Lower lobe of right lung (tissue), 2 donors: ENCODE data around the gene DUOX2. TPM values are rescaled to one million over a fixed set of nuclear protein-coding genes. Genes with fewer than 3 reads are reported as not detected.
A peak's percentile ranks its signal among the peaks of the same experiment; 100 is the strongest.

Source experiments
- ATAC-seq, 2 donors: fragments of 200-7000 bp; cut with Tn5 transposase; one replicate each; pipeline ENCODE4 v1.9.1; 2020 to 2022; ENCODE audit warnings: mild to moderate bottlenecking in 2 of 2, moderate library complexity in 2 of 2
- DNase-seq: peaks from one replicate; pipeline ENCODE4 v3.0.0-alpha.2; 2020
- H3K27ac ChIP-seq: fragments of 200-600 bp; one replicate; pipeline ENCODE4 v1.8.0; 2022
- H3K27me3 ChIP-seq: fragments of 200-600 bp; one replicate; pipeline ENCODE4 v1.8.0; 2022; ENCODE audit warnings: low read depth
- H3K36me3 ChIP-seq: fragments of 200-600 bp; one replicate; pipeline ENCODE4 v1.8.0; 2022; ENCODE audit warnings: mild to moderate bottlenecking
- H3K4me1 ChIP-seq: fragments of 200-600 bp; one replicate; pipeline ENCODE4 v1.8.0; 2022
- H3K4me3 ChIP-seq: fragments of 200-600 bp; one replicate; pipeline ENCODE4 v1.8.0; 2022; ENCODE audit warnings: mild to moderate bottlenecking
- H3K9me3 ChIP-seq: fragments of 200-600 bp; one replicate; pipeline ENCODE4 v1.8.0; 2022
- intact Hi-C: fragments of 100-400 bp; cut with DNase I; formaldehyde crosslinking; loops from one replicate; pipeline ENCODE4 v1.11.0; 2022
- total RNA-seq: library from RNA; stranded (reverse); fragmentation: NEBNext Ultra II Directional; extraction: Animal tissue kit (Norgen Biotek cat#: 25700); gene quantifications from one replicate; pipeline ENCODE4 v1.2.1, GENCODE V29; 2021
- TF ChIP-seq, protein P1 (sequence below): fragments of 200-600 bp; IDR thresholded peaks from one replicate; pipeline ENCODE4 v1.8.0; 2022; ENCODE audit warnings: antibody characterized with exemption, mild to moderate bottlenecking
- donor health status: DM: no; HTN: yes; CAD: no; lungs with severe emphysema.

DUOX2 gene
- total RNA-seq, 1 donor from 2014 or later = 4.0 TPM

DNA sequence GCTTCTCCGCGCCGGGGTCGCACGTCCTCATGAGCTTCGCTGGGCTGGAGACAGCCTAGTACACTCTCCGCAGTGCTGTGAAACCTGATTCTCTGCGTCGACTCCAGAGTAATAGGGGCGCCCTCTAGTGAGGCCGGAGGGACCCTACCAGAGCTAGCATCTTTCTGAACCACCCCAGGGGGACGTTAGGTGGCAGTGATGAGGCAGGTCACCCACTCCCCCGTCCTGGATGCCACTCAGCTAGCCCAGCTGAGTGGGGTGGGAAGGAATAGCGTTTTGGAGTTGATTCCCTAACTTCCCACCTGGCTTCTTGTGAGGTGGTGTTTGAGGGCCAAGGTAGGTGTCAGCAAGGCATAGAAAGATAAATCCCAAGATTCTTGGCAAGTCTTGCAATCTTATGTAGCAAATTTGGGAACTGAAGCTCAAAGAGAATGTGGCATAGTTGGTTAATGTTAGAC lies 4.2 kb upstream of the DUOX2 start:
- TF ChIP-seq, protein P1, sequence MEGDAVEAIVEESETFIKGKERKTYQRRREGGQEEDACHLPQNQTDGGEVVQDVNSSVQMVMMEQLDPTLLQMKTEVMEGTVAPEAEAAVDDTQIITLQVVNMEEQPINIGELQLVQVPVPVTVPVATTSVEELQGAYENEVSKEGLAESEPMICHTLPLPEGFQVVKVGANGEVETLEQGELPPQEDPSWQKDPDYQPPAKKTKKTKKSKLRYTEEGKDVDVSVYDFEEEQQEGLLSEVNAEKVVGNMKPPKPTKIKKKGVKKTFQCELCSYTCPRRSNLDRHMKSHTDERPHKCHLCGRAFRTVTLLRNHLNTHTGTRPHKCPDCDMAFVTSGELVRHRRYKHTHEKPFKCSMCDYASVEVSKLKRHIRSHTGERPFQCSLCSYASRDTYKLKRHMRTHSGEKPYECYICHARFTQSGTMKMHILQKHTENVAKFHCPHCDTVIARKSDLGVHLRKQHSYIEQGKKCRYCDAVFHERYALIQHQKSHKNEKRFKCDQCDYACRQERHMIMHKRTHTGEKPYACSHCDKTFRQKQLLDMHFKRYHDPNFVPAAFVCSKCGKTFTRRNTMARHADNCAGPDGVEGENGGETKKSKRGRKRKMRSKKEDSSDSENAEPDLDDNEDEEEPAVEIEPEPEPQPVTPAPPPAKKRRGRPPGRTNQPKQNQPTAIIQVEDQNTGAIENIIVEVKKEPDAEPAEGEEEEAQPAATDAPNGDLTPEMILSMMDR = peak; percentile 96
- Histone ChIP-seq H3K27ac (no peak overlapping the region), H3K9me3 (no peaks in the 10 kb centered on the region), H3K36me3 (peaks cover 8% of the 10 kb centered on the region), H3K4me1 (peaks cover 31% of the 10 kb centered on the region), H3K27me3 (peaks cover 64% of the 10 kb centered on the region), H3K4me3 (peak overlapping the region; percentile 26)
- peak; percentile 88 to 94 for ATAC-seq
- intact Hi-C loops = no loop called here
- DNase-seq = peak; percentile 86

DNA sequence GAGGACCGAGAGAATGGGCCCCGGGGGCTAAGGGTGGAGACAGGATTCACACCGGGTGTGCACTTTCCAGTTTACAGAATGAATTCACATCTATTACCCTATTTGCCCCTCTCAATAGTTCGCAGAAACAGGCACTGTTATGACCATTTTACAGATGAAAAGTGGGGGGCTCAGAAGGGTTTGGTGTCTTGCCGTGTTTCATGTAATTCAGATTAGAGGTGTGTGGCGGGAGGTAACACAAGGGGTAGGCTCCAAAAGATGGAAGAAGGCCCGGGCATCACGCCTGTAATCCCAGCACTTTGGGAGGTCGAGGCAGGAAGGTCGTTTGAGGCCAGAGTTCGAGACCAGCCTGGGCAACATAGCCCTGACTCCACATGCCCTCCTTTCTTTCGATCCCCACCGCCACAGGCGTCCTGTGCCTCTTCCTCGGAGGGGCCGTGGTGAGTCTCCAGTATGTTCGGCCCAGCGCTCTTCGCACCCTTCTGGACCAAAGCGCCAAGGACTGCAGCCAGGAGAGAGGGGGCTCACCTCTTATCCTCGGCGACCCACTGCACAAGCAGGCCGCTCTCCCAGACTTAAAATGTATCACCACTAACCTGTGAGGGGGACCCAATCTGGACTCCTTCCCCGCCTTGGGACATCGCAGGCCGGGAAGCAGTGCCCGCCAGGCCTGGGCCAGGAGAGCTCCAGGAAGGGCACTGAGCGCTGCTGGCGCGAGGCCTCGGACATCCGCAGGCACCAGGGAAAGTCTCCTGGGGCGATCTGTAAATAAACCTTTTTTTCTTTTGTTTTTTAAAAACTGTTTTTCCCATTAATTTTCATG lies 3.5 kb upstream of the DUOX2 start:
- peaks cover 70% of the 10 kb centered on the region for H3K27me3 ChIP-seq

DNA sequence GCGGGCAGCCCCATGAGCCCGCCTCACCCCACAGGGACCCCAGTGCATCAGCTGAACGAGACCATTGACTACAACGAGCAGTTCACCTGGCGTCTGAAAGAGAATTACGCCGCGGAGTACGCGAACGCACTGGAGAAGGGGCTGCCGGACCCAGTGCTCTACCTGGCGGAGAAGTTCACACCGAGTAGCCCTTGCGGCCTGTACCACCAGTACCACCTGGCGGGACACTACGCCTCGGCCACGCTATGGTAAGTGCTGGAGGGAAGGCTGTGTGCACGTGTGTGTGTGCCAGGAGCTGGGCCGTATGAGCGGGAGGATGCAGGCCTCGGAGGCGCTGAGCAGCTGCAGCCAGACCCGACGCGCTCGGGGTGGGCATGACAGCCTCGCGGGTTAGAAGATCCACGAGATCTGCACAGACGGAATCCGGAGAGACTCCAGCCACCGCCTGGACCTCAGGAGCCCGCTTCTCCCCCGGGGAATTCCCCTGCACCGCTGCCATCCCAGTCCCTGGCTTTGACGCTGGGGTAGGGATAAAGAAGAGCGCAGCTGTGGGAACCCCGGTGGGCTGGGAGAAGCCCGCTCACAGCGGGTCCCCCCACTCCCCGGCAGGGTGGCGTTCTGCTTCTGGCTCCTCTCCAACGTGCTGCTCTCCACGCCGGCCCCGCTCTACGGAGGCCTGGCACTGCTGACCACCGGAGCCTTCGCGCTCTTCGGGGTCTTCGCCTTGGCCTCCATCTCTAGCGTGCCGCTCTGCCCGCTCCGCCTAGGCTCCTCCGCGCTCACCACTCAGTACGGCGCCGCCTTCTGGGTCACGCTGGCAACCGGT lies 2.7 kb upstream of the DUOX2 start:
- Histone ChIP-seq H3K4me3 (peak overlapping the region; percentile 9), H3K27ac (no peak overlapping the region), H3K4me1 (peaks cover 42% of the 10 kb centered on the region), H3K9me3 (no peaks in the 10 kb centered on the region), H3K36me3 (peaks cover 8% of the 10 kb centered on the region), H3K27me3 (peaks cover 78% of the 10 kb centered on the region)
- intact Hi-C loops = no loop called here
- peak in 1 of 2 donors; percentile 3 for ATAC-seq
- TF ChIP-seq, protein P1 = no peak
- peak; percentile 44 for DNase-seq

More for the DNA sequence above, 3.5 kb upstream of the DUOX2 start:
- H3K9me3 ChIP-seq = no peaks in the 10 kb centered on the region
- peak; percentile 11 to 16 for ATAC-seq
- TF ChIP-seq, protein P1 = no peak
- intact Hi-C loops = no loop called here
- no peak for DNase-seq
- peaks cover 37% of the 10 kb centered on the region for H3K4me1 ChIP-seq
- H3K4me3 ChIP-seq = peak overlapping the region; percentile 26
- no peak overlapping the region for H3K27ac ChIP-seq
- peaks cover 8% of the 10 kb centered on the region for H3K36me3 ChIP-seq

DNA sequence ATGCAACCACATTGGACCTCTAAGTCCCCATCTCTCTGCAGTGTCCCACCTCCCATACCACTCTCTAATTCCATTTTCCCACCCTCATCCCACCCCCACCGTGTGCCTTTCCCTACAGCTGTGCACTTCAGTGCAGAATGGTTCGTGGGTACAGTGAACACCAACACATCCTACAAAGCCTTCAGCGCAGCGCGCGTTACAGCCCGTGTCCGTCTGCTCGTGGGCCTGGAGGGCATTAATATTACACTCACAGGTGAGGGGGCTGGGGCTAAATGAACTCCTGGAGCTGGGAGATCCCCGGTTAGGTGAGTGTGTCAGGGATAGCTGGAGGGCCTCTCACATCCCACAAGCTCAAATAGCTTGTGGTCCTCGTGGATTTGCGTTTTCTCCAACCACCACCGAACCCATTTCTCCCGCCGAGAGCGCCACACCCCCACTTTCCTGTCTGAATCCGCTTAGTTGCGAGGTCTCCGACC lies 2.1 kb upstream of the DUOX2 start:
- Histone ChIP-seq H3K4me1 (peaks cover 42% of the 10 kb centered on the region), H3K4me3 (no peak overlapping the region), H3K27me3 (peaks cover 82% of the 10 kb centered on the region), H3K36me3 (peaks cover 8% of the 10 kb centered on the region), H3K9me3 (no peaks in the 10 kb centered on the region), H3K27ac (no peak overlapping the region)
- TF ChIP-seq, protein P1 = no peak
- intact Hi-C loops = no loop called here
- ATAC-seq (no peak), DNase-seq (no peak)

DNA sequence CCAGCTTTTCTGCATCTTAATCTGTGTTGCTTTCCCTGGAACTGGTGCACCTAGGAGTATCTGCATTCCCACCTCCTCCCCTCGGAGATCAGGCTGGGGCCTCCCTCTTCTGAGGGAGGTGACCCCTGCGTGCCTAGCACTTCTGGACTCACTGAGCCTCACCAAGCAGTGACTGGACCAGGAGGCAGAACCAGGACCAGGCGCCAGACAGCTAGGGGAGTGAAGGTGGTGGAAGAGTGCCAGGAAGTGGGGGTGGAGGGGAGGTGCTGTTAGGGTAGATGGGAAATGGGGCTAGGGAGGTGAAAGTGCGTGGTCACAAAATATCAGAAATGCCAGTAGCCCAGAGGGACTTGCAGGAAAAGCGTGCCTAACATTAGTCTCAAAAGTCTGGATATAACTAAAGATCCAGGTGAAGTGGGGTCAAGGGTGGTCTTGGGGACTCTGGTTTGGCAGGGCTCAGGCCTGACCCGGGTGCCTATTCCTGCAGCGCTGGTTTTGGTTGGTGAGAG lies 1.4 kb upstream of the DUOX2 start:
- Histone ChIP-seq H3K4me3 (no peak overlapping the region), H3K9me3 (no peaks in the 10 kb centered on the region), H3K36me3 (peaks cover 8% of the 10 kb centered on the region), H3K27me3 (peaks cover 80% of the 10 kb centered on the region), H3K27ac (no peak overlapping the region), H3K4me1 (peaks cover 42% of the 10 kb centered on the region)
- intact Hi-C loops = no loop called here
- ATAC-seq = no peak
- DNase-seq = no peak
- TF ChIP-seq, protein P1 = no peak
